Heart left ventricle (tissue), 16 donors: Measurements from ENCODE around the gene FKTN. TPM values are rescaled to one million over a fixed set of nuclear protein-coding genes. Genes with fewer than 3 reads are reported as not detected.

Source experiments
- ATAC-seq, 4 donors: fragments of 200-7000 bp; cut with Tn5 transposase; one replicate each; pipeline ENCODE4 v1.9.1; 2020 to 2022; ENCODE audit warnings: moderate library complexity in 4 of 4, mild to moderate bottlenecking in 3 of 4, moderate number of reproducible peaks in 1 of 4
- DNase-seq, 5 donors: peaks; one replicate each; pipeline ENCODE4 v3.0.0-alpha.2; 2020
- H3K27ac ChIP-seq, 12 donors: fragments of 200-600 bp; sonication (generic) in 4 of 12; one replicate each; pipeline versions ENCODE4 v1.5.0 to v1.8.0; 2016 to 2022; ENCODE audit warnings: mild to moderate bottlenecking in 2 of 12
- H3K27me3 ChIP-seq, 9 donors: fragments of 200-600 bp; sonication (generic) in 2 of 9; one replicate each; pipeline versions ENCODE4 v1.5.1 to v1.8.0; 2016 to 2022; ENCODE audit warnings: mild to moderate bottlenecking in 3 of 9
- H3K36me3 ChIP-seq, 9 donors: fragments of 200-600 bp; sonication (generic) in 2 of 9; one replicate each; pipeline versions ENCODE4 v1.5.0 to v1.8.0; 2018 to 2022; ENCODE audit warnings: mild to moderate bottlenecking in 2 of 9
- H3K4me1 ChIP-seq, 12 donors: fragments of 200-600 bp; sonication (generic) in 4 of 12; one replicate each; pipeline versions ENCODE4 v1.5.0 to v1.8.0; 2016 to 2022; ENCODE audit warnings: mild to moderate bottlenecking in 3 of 12
- H3K4me3 ChIP-seq, 12 donors: fragments of 200-600 bp; sonication (generic) in 4 of 12; one replicate each; pipeline versions ENCODE4 v1.5.0 to v1.8.0; 2017 to 2022; ENCODE audit warnings: mild to moderate bottlenecking in 9 of 12, moderate library complexity in 4 of 12
- H3K9me3 ChIP-seq, 12 donors: fragments of 200-600 bp; sonication (generic) in 4 of 12; one replicate each; pipeline versions ENCODE4 v1.5.0 to v1.8.0; 2016 to 2022; ENCODE audit warnings: mild to moderate bottlenecking in 1 of 12
- CTCF ChIP-seq, 12 donors: fragments of 200-600 bp; sonication (generic) in 4 of 12; IDR thresholded peaks; one replicate each; pipeline versions ENCODE4 v1.5.0 to v1.8.0; 2018 to 2022; ENCODE audit warnings: antibody characterized with exemption in 12 of 12, mild to moderate bottlenecking in 5 of 12
- POLR2A ChIP-seq, 2 donors: fragments of 450-650 bp; IDR thresholded peaks; one replicate each; pipeline ENCODE4 v1.6.1; 2017; ENCODE audit warnings: antibody characterized with exemption in 2 of 2, mild to moderate bottlenecking in 2 of 2, moderate library complexity in 2 of 2
- WGBS, 4 donors: extraction: QIAGEN DNeasy Blood & Tissue Kit in 2 of 4; methylation state at CpG; one replicate each; pipeline versions ENCODE4 v1.1.5 to v1.1.7; 2013 to 2018; 5-methylcytosine and 5-hydroxymethylcytosine counted together
- intact Hi-C, 10 donors: fragments of 100-400 bp; cut with DNase I; formaldehyde crosslinking; loops; one replicate each; pipeline versions ENCODE4 v1.11.1 to v1.14.2; 2022
- polyA plus RNA-seq, 2 donors: library from polyadenylated mRNA; stranded (reverse); fragments of 200-250 nt; gene quantifications; one replicate each; pipeline ENCODE4 v1.2.3, GENCODE V29; 2013
- total RNA-seq, 9 donors: library from RNA; depleted of rRNA in 2 of 9; stranded (reverse); fragments of >200 nt in 2 of 9; fragmentation: NEBNext Ultra II Directional in 3 of 9; extraction: Animal tissue kit (Norgen Biotek cat#: 25700) in 3 of 9; gene quantifications; one replicate each; pipeline versions ENCODE4 v1.1.0 to v1.2.4, GENCODE V29; 2016 to 2023
- donor health status: ischemic (EF 13 %, LVEDD 7.1; RV severe dilation, severe dysfunction).
- donor health status: healthy with polysubstance abuse.
- donor health status: DM: no; HTN: yes; CAD: no.
- donor health status: DM: no; HTN: no; CAD: no.
- donor health status: ischemic (EF 25% LVEDD 6.9; RV normal size, moderate dysfunction).
- donor health status: ischemic (EF 25% LVEDD 5.7; RV mildly dilated, moderate dysfunction).
- donor health status: healthy.
- donor health status: DM: yes; HTN: yes; CAD: no.
- donor health status: ischemic (EF 35%, LVEDD 5.7; RV mildly dilated, moderate dysfunction).
- donor health status: nonischemic (EF 11% LVEDD 7.7; RV severe dilation, severe dysfunction).
- donor health status: DM: yes; HTN: yes; CAD: no.
- donor health status: PGD.
- donor health status: ischemic (EF 29% LVEDD 5.4; RV normal size, mild dysfunction).
- donor health status: nonischemic (EF 23%, LVEDD 6.1; RV moderate dilation, normal function).

Gene FKTN
- total and polyA plus RNA-seq, 11 donors: 2.3 to 12.9 (median 6.9) TPM

GRCh38 chr9:105646879-105647594 is 89.1 kb downstream of the FKTN start:
- Histone ChIP-seq H3K27me3 (no peaks in the 10 kb centered on the region), H3K4me1 (no peaks in the 10 kb centered on the region), H3K9me3 (peaks cover 0 to 11% (median 1%) of the 10 kb centered on the region in 12 donors), H3K36me3 (peaks cover 0 to 6% (median 0%) of the 10 kb centered on the region in 9 donors), H3K4me3 (no peak overlapping the region), H3K27ac (no peak overlapping the region)
- WGBS, 4 donors: 88 to 92% (median 89%) methylated on average over 7 of the region's 7 CpGs
- TF ChIP-seq CTCF (IDR thresholded peaks at IDR 0.05): no peak
- no peak for TF ChIP-seq POLR2A (IDR thresholded peaks at IDR 0.05)
- intact Hi-C loops: no loop called here
- DNase-seq (no peak), ATAC-seq (no peak)

- ATAC-seq (no peak), DNase-seq (no peak)
- Histone ChIP-seq H3K4me3 (no peak overlapping the region), H3K27me3 (no peaks in the 10 kb centered on the region), H3K9me3 (peaks cover 0 to 4% (median 0%) of the 10 kb centered on the region in 12 donors), H3K27ac (no peak overlapping the region), H3K36me3 (no peaks in the 10 kb centered on the region), H3K4me1 (no peaks in the 10 kb centered on the region)
- WGBS, 4 donors: 80 to 82% (median 82%) methylated on average over 12 of the region's 12 CpGs
- intact Hi-C loops: no loop called here
- TF ChIP-seq POLR2A (IDR thresholded peaks at IDR 0.05): no peak
- TF ChIP-seq CTCF (IDR thresholded peaks at IDR 0.05): no peak
Measured at GRCh38 chr9:105647595-105648349, 89.8 kb downstream of the FKTN start.

- Histone ChIP-seq H3K9me3 (no peaks in the 10 kb centered on the region), H3K4me1 (peaks cover 0 to 11% (median 3%) of the 10 kb centered on the region in 12 donors), H3K36me3 (no peaks in the 10 kb centered on the region), H3K27ac (no peak overlapping the region), H3K27me3 (peaks cover 0 to 11% (median 0%) of the 10 kb centered on the region in 9 donors), H3K4me3 (no peak overlapping the region)
- TF ChIP-seq CTCF (IDR thresholded peaks at IDR 0.05): no peak
- TF ChIP-seq POLR2A (IDR thresholded peaks at IDR 0.05): no peak
- DNase-seq (no peak), ATAC-seq (no peak)
- intact Hi-C loops: loop anchor here in 1 of 10 donors (10.0 kb wide), 1 partner anchor 63 kb away; no protein-coding TSS in a partner anchor
- 67 to 85% (median 71%) methylated on average over 4 of the region's 4 CpGs for WGBS, 4 donors
Measured at GRCh38 chr9:105651806-105652205, 93.9 kb downstream of the FKTN start.
